GM21390 (cell line): ENCODE results near the gene VAPA.
"Not testable (repeated sequence)": the region's sequence is repeated elsewhere in the genome, so short reads cannot be mapped to it uniquely, and the experiment has no call there.

Source experiments
- ATAC-seq: cut with Tn5 transposase; IDR thresholded peaks from one replicate; pipeline ENCODE4 v1.9.1; 2021; ENCODE audit not compliant: unreplicated experiment

The VAPA gene

DNA sequence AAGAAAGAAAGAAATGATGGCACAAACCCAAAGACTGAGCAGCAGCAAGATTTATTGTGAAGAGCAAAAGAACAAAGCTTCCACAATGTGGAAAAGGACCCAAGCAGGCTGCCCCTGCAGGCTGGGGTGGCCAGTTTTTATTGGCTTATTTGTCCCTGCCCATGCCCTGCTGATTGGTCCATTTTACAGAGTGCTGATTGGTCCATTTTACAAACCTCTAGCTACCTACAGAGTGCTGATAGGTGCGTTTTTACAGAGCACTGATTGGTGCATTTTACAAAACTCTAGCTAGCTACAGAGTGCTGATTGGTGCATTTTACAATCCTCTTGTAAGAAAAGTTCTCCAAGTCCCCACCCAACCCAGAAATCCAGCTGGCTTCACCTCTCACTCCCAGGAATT is 1.5 kb upstream of the VAPA start:
- ATAC-seq = not testable (repeated sequence)

DNA sequence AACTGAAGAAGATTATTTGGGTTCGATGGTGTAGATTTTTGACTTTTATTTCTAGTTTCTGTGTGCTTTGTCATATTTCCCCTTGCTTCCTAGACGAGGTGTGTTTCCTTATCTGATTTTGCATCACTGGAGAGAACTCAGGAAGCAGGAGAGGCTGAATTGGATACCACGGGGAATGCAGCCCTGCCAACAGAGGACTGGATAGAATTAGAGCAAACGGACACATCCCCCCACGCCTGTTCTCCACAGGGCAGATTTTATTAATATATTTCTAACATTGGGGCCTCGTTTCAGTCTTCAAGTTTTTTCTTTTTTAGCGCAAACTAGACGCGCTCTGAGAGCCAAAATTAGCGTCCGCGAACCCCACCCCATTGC is 678 bp upstream of the VAPA start:
- ATAC-seq = no peak

DNA sequence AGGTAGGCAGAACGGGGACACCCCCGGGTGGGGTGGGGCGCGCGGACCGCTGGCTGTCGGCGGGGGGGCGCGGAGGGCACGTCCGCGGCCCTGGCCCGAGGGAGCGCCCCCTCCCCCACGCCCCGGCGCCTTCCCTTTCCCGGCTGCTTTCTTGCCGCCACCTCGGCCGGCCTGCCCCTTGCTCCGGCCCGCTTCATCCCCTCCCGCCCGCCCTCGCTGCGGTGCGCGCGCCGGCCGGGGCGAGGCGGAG is 443 bp downstream of the VAPA start:
- ATAC-seq = no peak

DNA sequence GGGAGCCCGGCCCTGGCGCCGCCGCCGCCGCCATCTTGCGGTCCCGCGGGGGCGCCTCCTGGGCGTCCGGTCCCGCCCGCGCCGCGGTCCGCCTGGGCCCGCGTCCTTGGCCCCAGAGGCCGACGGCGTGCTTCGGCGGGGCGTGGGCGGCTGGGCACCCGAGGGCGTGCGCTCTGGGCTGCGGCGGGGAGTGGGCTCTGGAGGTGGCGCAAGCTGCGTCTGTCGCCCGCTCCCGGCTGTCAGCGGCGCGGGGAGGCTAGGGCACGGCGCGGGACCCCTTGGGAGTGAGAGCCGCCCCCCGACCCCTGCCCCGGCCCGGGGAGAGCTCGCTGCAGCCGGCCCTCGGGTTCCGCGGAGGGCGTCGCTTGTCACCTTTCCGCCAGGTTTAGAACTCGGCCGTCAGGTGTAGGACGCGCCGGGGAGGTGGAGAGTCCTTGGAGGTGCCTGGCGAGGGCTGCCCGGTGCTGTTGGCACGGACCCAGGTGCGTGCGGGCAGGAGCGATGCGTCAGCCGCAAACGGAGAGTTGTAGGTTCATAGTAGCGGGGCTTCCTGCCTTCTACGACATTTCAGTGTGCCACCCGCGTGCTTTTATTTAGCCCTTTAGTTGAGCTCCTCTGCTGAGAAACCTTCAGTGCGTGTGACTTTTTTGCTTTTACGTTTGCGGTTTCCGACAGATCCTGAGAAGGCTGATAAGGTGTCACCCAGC is 921 bp downstream of the VAPA start:
- peak; percentile 36 for ATAC-seq

DNA sequence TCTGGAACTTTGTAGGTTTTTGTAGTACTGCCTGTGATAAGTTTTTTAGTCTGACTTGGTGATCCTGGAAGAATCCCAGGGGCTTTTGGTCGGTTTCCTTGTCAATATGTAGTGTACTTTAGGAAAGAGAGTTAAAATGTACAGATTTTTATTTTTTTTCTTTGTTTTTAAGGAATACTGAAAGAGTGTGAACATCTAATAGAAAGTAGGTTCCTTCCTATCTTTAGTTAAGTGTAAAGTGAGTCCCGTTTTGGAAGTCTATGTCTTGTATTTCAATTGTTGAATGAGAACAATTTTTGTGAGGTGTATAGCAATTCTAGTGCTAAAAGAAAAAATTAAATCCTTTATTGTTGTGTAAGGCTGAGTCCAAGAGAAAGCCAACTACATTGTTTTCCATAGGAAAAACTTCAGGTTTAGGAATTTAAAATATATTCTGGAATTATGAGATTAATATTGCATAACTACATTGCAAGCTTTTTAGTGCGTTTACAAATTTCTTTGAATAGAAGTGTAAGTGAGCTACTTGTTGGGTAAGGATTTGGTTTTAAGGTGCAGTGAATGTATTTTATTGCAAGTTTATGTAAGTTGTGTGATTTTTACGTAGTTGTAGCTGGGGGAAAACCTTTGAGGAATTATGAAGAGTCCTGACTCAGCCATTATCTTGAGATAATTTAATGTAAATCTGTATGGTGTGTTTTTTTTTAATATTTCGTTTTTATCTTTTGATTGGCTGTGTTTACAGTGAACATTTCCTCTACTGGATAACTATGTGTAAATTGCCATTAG is 1.7 kb downstream of the VAPA start:
- ATAC-seq = no peak

DNA sequence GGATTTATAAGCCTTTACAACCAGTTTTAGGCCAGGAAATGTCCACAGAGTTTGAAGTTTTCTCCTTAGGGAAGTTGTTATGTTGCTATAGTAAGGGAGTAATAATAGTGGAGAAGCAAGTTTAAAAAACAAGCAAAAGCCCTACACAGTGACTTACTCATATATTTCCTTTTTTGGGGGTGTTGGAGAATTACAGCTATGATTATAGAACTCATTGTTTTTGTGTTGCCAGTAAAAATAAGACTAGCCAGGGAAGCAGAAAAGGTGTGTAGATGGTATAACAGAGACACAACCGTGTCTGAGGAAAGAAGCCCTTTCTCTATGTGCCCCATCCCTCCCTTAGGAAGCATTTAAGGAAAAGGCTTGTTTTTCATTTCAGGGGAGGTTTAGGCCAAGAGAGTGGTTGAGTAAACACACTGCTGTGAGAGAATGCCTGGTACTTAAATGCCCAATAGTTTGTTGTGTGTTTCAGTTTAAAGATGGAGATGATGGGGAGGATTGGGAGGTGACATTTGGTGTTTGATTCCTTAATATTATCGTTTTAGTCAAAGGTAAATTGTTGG is 2.3 kb downstream of the VAPA start:
- ATAC-seq = no peak

DNA sequence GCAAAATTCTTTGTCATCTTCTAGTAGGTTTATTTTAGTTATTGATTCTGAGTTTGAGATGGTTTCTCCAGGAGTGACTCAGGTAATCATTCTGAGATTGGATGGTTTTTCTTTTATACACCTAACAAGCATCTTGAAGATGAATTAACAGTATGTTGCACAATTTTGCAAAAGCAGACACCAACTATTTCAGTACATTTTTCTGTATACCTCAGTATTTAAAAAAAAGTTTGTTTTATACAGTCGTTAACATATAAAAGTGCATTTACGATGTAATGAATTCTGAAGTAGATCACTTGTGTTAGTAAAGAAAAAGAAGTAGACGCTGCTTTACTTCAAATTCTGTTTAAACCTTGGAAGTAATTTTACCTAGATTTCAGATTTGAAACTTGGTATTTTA is 3.0 kb downstream of the VAPA start:
- no peak for ATAC-seq

DNA sequence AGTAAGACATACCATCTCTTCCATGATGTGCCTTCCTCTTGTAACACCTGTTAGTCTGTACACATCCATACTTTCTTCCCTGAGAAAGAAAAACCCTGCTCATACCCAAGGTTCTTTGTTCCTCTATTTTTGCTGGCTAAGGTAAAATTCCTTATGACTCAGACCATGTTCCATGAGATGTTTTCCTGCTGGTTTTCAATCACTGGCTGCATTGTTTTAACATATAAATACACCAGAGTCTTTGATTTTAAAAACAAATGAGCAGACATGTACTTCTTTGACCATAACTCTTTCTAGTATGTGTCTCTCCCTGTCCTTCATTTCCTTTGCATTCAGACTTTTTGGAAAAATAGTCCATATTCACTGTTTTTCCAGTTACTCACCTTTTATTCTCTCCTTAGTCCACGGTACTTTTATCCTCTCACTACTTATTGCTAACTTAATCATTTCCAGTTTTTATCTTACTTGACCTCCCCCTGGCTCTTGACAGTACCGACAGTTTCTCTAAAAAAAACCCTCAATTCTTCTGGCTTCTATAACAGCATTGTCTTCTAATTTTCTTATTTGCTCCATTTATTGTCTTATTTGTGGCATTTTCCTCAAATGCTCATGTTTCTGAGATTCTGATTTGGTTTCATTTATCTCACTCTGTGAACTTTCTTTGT is 4.3 kb downstream of the VAPA start:
- no peak for ATAC-seq

DNA sequence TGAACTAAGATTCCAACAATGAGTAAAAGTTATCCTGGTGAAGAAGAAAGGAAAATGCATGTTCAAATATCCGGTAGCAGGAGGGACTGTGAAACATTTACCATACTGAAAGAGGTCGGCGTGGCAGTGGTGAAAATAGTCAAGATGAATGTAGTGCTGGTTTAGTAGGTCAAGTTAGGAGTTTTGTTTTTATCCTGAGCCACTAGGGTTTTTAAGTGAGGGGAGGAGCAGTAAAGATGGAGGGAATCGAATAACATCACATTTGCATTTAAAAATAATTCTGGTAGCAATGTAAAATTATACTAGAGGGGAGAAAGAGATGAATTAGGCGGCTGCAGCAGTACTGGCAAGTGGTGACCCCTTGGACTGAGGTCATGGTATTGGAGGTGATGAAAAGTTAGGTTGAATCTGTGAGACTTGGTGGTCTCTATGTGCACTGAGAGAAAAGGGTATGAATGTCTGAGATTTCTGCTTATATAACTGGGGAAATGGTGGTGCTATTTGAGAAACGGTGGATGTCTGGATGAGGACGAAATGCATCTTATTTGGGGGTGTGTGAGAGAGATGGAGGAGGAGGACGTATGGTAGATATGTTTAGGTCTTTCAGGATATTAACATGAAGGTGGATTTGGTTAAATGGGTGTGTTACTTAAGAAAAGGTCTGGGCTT is 5.9 kb downstream of the VAPA start:
- ATAC-seq = no peak

DNA sequence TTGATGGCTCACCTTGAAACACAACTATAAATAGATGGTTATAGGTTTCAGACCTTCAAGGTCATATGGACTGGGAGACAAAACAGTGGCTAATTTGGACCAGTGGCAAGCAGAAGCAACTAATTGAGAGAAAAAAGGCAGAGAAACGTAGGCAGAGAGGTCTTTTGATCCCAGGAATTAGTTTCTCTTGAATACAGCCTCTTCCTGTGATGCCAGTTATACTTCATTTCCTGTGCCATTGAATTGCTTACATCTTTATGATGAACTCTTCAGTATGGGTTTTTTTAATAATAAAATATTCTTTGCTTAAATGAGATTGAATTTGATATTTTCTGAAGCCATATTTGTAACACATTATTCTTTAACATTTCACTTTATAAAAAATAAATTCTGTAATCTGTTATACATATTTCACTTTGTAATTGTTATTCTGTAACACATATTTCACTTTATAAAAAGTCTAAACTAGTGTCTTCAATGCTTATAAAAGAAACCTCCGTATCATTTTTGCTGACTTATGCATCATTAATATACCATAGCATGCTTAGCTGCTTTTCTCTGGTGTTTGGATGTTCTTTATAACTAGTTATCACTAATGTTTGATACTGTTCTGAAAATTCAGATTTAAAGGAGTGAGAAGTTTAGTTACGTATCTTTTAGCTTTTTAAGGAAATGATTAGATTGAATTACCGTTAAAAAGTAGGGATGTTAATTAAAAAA is 8.9 kb downstream of the VAPA start:
- no peak for ATAC-seq

DNA sequence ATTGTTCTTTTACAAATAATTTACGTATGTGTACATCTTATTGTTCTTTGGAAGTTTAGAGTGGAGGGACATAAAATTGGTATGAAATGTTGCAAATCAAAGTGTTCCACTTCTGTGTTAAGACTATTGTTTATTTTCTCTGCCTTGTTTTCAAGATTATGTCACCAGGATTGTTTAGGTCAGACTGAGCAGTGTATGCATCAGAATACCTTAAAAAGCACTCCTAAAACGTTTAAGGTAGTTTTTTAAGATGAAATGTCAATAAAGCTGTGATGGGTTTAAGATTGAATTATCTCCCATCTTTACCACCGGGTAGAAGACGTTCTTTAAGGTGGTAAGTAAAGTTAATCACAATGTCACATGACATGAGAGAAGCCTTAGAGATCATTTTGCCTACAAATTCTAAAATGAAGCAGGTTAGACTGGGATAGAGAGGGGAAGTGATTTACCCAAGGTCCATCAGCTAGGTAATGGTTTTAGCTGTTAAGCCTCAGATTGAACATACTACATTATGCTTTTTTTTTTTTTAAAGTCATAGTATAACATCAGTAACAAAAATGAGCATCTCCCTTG is 10.6 kb downstream of the VAPA start:
- no peak for ATAC-seq

DNA sequence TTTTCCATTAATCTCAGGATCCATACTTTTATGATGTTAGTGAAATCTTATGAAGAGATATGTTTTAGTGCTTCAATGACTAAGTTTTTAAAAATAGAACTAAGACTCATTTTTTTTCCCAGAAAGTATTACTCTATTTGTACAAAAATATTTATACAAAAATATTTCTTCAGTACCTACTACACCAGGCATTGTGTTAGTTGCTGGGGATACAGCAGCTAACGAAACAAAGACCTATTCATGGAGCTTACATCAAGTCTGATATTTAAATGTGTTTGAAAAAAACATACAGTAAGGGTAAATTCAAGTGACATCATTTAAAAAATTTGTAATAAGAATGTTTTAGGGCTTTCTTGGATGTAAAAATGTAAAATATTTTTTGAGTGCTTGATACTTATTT is 11.6 kb downstream of the VAPA start:
- ATAC-seq = no peak

DNA sequence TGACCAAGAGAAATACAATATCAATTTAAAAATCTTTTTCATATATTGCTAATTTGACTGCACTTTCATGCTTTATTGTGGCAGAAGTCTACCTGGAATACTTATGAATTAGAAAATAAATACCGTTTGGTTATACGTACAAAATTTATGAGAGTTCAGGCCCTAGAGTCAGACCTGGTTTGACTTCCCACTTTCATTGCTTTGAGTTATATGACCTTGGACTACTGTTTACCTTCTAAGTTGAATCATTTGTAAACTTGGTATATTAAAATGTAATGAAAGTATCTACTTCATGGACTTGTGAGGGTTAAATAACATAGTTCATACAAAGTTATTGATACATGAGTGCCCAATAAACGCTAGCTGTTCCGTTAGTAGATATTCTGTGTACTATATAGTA is 12.0 kb downstream of the VAPA start:
- ATAC-seq = no peak

DNA sequence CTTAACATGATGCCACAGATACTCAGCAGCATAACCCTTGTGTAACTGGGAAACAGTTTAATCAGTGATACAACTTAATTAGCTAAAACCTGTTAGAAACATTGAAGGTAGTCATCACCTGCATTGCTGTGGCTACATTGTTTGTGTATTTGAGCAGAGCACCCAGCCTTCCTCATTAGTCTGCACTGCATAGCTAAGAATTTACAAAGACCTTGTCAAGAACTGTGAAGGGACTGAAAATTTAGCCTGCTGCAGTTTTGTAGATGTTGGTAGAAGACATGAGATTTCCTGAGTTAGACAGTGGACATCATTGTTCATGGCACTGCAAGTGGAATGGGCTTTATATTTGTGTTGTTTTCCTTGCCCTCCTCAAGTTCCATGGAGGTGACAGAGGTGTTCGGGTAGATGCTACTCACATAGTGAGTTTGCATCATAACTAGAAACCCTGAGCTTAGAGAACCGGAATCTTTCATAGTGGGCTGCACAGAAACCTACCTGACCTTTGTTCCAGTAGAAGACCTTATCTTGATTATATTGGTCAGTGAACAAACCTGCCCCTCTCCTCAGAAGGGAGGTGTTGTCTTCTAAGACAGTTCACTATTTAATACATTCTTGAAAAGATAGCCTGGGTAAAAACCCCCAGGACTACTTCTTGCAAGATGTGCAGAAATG is 12.5 kb downstream of the VAPA start:
- ATAC-seq = no peak

DNA sequence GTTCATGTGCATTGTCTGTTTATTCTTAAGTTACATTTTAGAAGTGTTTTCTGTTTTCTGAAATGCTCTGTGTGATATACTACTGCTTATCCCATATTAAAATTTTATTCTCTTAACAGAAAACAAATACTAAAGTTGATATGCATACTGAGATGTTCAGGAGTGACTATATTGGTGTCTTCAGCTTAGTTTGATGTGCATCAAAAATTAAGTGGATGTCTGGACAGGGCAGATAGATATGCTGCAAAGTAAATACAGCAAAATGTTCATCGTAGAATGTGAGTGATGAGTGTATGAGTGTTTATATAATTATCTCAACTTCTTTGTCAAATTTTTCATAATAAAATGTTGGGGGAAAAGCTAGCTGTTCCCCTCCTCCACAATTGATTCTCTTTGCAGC is 13.2 kb downstream of the VAPA start:
- ATAC-seq = no peak

DNA sequence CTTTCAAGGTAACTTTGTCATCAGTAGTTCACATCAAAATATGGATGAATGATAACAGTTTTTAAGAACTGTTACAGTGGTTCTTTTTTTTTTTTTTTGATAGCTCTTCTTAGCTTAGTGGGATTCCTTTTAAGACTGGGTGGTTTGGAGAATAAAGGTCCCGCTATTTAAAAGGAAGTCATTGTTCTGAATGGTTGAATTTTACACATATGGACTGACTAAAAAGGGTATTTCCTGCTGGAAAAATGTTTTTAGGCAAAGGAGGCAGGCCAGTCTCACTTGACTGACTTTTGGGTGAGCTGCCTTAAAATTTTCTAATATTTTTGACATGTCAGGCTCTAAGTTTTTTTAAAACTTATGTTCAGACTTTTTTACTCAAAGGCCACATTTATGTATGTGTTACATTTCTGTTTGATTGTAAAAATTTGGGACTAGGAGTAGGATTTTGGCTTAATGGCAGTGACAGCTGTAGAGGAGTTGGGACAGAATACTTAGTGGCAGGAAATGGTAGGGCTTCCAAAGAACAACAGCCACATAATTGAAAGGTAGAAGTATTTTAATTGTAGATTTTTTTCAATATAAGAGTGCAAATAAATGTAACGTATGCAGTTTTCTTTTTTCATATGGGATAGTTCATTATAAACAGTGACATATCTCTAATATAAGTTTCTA is 13.7 kb downstream of the VAPA start:
- ATAC-seq = no peak

DNA sequence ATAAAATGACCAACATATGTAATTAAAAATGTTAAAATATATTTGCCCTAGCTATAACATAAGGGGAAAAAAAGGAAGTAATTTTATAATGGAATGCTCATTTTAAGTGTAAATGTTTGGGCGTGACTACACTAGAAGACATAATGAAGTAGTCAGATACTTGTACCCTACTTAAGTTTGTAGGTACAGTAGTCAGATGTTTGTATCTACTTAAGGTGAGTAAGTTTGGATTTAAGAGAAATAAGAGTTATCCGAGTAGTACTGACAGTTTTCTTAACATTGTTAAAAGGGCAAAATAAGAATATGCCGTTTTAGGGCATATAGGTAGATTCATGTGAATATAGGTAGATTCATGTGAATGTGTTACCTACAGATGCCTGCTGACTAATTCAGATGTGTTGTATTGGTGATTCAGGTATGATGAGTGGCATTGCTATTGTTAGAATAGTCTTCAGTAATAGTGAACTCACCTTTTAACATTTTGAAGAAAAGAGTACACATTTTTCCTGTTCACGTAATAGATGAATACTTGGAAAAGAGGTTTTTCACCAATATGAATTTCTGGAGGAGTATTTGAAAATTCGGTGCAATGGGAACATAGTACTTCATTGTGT is 14.9 kb downstream of the VAPA start:
- no peak for ATAC-seq

DNA sequence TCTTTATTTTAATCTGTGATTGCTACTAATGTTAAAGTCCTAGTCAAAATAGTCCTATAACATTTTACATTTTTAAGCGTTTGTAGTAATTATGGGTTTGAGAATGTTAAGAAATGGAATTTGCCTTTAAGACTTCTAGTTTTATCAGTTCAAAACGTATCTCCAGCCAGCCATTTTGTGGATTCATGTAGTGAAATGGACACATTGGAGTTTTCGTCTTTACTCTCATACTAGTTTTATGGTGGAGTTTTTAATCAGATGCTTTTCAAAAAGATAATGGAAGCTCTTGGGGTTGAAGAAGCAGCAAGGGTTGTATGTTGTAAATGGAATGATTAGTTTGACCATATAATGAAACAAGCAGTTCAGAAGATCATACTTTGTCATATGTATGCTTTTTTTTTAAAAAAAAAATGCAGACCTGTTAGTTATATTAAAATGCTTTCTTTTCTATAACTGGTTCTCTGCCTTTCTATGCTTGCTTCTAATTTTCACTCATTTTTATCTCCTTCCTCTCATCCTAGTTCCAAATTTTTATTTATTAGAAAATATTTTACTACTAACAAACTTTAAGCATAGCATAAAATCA is 16.6 kb downstream of the VAPA start:
- ATAC-seq = no peak

DNA sequence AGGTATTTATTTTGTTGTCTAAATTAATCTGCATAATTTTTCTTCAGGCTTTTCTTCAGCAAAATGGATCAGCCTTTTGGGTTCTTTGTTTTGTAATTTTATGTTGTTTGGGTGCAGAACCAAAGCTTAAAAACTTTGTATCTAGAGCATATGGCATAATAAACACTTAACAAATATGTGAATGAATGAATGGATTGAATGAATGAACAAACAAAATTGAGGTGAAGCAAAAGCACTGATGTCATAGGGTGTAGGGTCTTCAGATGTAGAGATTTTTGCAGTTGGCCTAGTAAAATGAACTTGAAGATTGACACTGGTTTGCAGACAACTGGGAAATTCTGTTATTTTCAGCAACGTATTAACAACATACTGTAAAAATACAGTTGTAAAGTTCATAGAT is 17.3 kb downstream of the VAPA start:
- ATAC-seq = no peak
